SH-SY5Y (cell line): ENCODE data around the gene PDE11A.

Experiments used
- GATA2 ChIP-seq: IDR thresholded peaks from 2 replicates; pipeline ENCODE4 v1.6.1; 2011; ENCODE audit warnings: mild to moderate bottlenecking, low read depth, low read length
- GATA3 ChIP-seq: IDR thresholded peaks from 2 replicates; pipeline ENCODE4 v1.6.1; 2011; ENCODE audit warnings: low read depth, mild to moderate bottlenecking, low read length, moderate library complexity

GRCh38 chr2:177930916-177931315, 141.7 kb downstream of the PDE11A start:
- TF ChIP-seq GATA2: no peak
- no peak for TF ChIP-seq GATA3
